Epithelial cell of proximal tubule (primary cell): ENCODE results near the gene TRIM17. TPM values are rescaled to one million over a fixed set of nuclear protein-coding genes. Genes with fewer than 3 reads are reported as not detected.

ENCODE experiments used
- DNase-seq: peaks from one replicate; pipeline ENCODE4 v3.0.0-alpha.2; 2011; ENCODE audit warnings: low read depth
- H3K4me3 ChIP-seq: 2 replicates; pipeline ENCODE4 v1.5.1; 2011; ENCODE audit warnings: low read depth, mild to moderate bottlenecking, low read length
- CTCF ChIP-seq: conservative IDR thresholded peaks from 2 replicates; pipeline ENCODE4 v1.5.1; 2012; ENCODE audit warnings: low read depth, mild to moderate bottlenecking, low read length
- total RNA-seq: library from RNA; depleted of rRNA; stranded (reverse); fragments of >200 nt; gene quantifications from 2 replicates; pipeline ENCODE4 v1.2.3, GENCODE V29; 2015

TRIM17 gene
- total RNA-seq, 1 donor from 2014 or later, result 10.4 TPM

- TF ChIP-seq CTCF, result no peak
- H3K4me3 ChIP-seq, result no peak overlapping the region
- no peak for DNase-seq
Observed at GRCh38 chr1:228368801-228369607, 47.7 kb downstream of the TRIM17 start.

DNA sequence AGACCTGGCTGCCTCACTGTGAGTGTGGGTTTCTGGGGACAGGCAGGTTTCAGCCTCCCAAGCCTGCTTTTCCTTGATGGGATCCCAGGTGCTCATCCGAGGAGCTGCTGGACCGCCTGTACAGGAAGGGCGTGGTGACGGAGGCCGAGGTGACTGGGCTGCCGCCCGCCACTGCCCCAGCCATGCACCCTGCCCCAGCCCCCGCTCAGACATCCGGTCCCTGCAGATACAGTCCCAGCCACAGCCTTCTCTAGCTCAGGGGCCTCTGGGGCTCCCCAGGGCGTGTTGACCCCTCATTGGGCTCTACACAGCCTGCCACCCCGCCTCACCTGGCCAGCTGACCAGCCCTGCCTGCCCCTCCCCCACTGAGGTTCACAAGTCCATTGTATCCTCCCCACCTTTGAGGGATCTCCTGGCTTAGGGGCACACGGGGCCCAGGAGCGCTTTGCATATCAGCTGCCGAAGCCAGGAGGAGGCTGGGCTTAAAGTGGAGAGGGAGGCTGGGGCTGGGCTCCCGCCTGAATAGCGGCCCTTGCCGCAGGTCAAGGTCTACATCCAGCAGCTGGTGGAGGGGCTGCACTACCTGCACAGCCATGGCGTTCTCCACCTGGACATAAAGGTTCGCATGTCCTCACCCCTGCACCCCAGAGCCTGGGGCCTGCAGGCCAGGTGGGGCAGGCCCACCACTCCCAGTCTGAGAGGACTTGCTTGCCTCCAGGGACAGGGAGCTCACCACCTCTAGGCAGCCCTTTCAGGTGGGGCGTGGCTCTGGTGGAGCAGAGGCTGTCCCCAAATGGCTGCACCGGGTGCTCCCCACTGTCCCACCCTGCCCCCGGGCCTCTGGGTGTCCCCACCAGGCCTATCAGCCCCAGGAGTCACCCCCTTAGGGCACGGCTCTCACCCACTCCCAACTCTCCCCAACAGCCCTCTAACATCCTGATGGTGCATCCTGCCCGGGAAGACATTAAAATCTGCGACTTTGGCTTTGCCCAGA, 48.6 kb downstream of the TRIM17 start:
- DNase-seq, result no peak
- TF ChIP-seq CTCF, result no peak
- no peak overlapping the region for H3K4me3 ChIP-seq

GRCh38 chr1:228366866-228367741, 49.6 kb downstream of the TRIM17 start:
- TF ChIP-seq CTCF, result no peak
- no peak for DNase-seq
- no peak overlapping the region for H3K4me3 ChIP-seq

DNA sequence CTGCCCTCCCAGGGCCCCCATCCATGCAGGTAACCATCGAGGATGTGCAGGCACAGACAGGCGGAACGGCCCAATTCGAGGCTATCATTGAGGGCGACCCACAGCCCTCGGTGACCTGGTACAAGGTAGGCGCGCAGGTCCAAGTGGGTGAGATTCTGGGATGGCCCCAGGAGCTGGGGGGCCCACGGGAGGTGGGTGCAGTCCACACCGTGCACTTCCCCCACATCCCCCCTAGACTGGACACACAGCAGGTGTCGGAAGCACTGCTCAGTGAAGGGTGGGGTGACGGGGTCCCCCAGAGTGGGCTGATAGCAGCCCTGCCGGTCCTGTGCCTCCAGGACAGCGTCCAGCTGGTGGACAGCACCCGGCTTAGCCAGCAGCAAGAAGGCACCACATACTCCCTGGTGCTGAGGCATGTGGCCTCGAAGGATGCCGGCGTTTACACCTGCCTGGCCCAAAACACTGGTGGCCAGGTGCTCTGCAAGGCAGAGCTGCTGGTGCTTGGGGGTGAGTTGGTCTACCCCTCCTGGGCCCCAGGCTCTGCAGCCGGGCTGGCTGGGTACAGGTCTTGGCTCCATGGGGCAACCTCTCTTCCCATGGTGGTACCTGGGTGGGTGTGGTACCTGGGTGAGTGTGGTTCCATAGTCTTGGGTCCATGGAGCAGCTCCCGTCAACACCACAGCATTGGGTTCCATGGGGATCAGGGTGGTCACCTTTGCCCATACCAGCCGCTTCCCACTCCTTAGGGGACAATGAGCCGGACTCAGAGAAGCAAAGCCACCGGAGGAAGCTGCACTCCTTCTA, 50.4 kb downstream of the TRIM17 start:
- no peak for DNase-seq
- no peak overlapping the region for H3K4me3 ChIP-seq
- TF ChIP-seq CTCF, result no peak

- TF ChIP-seq CTCF, result no peak
- no peak for DNase-seq
- no peak overlapping the region for H3K4me3 ChIP-seq
Observed at GRCh38 chr1:228365271-228366061, 51.2 kb downstream of the TRIM17 start.
